BJ (cell line): ENCODE data around the gene RNF150. TPM values are rescaled to one million over a fixed set of nuclear protein-coding genes. Genes with fewer than 3 reads are reported as not detected.

Experiments
- CTCF ChIA-PET: fragments of 350-600 bp; formaldehyde crosslinking; extraction: SDS; loops from one replicate; lab custom pipeline; 2021; ENCODE audit warnings: antibody characterized with exemption, inconsistent platforms; lab: Yijun Ruan, JAX
- POLR2A ChIA-PET: fragments of 300-600 bp; sonication (Branson Sonifier 250); formaldehyde crosslinking; extraction: SDS; loops from one replicate; lab custom pipeline; 2021; ENCODE audit warnings: antibody characterized with exemption; lab: Charles Lee
- DNase-seq: peaks from one replicate; pipeline ENCODE4 v3.0.0-alpha.2; 2011; ENCODE audit warnings: low read depth
- H3K27me3 ChIP-seq: 2 replicates; pipeline ENCODE4 v1.6.0; 2011; ENCODE audit warnings: low read length; ENCODE audit not compliant: control insufficient read depth, insufficient read depth
- H3K36me3 ChIP-seq: 2 replicates; pipeline ENCODE4 v1.5.1; 2011; ENCODE audit warnings: low read length; ENCODE audit not compliant: control insufficient read depth, insufficient read depth
- H3K4me3 ChIP-seq: 2 replicates; pipeline ENCODE4 v1.5.1; 2011; ENCODE audit warnings: low read depth, mild to moderate bottlenecking, control low read depth, low read length
- CTCF ChIP-seq: IDR thresholded peaks from 2 replicates; pipeline ENCODE4 v1.5.1; 2011; ENCODE audit warnings: low read depth, mild to moderate bottlenecking, control low read depth, inconsistent platforms, low read length, moderate library complexity; ENCODE audit not compliant: insufficient read depth
- polyA plus RNA-seq: library from polyadenylated mRNA; depleted of rRNA; stranded (reverse); fragments of >200 nt; gene quantifications from 2 replicates; pipeline ENCODE4 v1.2.3, GENCODE V29; 2011

The RNF150 gene
- polyA plus RNA-seq, 1 experiment = 47.7 TPM

- no peaks in the 10 kb centered on the region for H3K36me3 ChIP-seq
- CTCF ChIA-PET = interaction anchor here (0.7 kb wide), 1 partner anchor 218 kb away, joined by 3 read pairs; no protein-coding TSS in a partner anchor
- POLR2A ChIA-PET = interaction anchor here (1.0 kb wide), 1 partner anchor 84 kb away, joined by 3 read pairs; no protein-coding TSS in a partner anchor
- TF ChIP-seq CTCF = no peak
- H3K27me3 ChIP-seq = no peaks in the 10 kb centered on the region
- H3K4me3 ChIP-seq = no peak overlapping the region
- DNase-seq = peak; percentile 85
These were observed 195.4 kb downstream of the RNF150 start for GRCh38 chr4:140937866-140938265.

- ChIA-PET CTCF (interaction anchor here (1.0 to 1.8 kb wide), 4 partner anchors 34 to 205 kb away, joined by 3 to 7 read pairs (median 3); partner anchors contain the start of gene RNF150), POLR2A (no interaction called here)
- Histone ChIP-seq H3K4me3 (no peak overlapping the region), H3K36me3 (no peaks in the 10 kb centered on the region), H3K27me3 (no peaks in the 10 kb centered on the region)
- no peak for DNase-seq
- TF ChIP-seq CTCF = no peak
These were observed 198.0 kb downstream of the RNF150 start for GRCh38 chr4:140935254-140935653.

- Histone ChIP-seq H3K36me3 (no peaks in the 10 kb centered on the region), H3K27me3 (no peaks in the 10 kb centered on the region), H3K4me3 (no peak overlapping the region)
- no peak for TF ChIP-seq CTCF
- ChIA-PET CTCF (interaction anchor here (1.2 kb wide), 1 partner anchor 14 kb away, joined by 4 read pairs; no protein-coding TSS in a partner anchor), POLR2A (no interaction called here)
- DNase-seq = no peak
These were observed 200.7 kb downstream of the RNF150 start for GRCh38 chr4:140932501-140933045.

GRCh38 chr4:140931911-140932310 lies 201.4 kb downstream of the RNF150 start:
- Histone ChIP-seq H3K36me3 (no peaks in the 10 kb centered on the region), H3K4me3 (no peak overlapping the region), H3K27me3 (no peaks in the 10 kb centered on the region)
- DNase-seq = no peak
- no peak for TF ChIP-seq CTCF
- POLR2A ChIA-PET = interaction anchor here (0.6 kb wide), 1 partner anchor 47 kb away, joined by 3 read pairs; no protein-coding TSS in a partner anchor
- CTCF ChIA-PET = interaction anchor here (1.2 kb wide), 1 partner anchor 14 kb away, joined by 4 read pairs; no protein-coding TSS in a partner anchor

- CTCF ChIA-PET = interaction anchor here (1.1 kb wide), 1 partner anchor 42 kb away, joined by 3 read pairs; no protein-coding TSS in a partner anchor
- POLR2A ChIA-PET = no interaction called here
- no peak for DNase-seq
These were observed 202.7 kb downstream of the RNF150 start for GRCh38 chr4:140930557-140930956.

More at GRCh38 chr4:140930557-140930956, 202.7 kb downstream of the RNF150 start:
- TF ChIP-seq CTCF = no peak
- H3K36me3 ChIP-seq = no peaks in the 10 kb centered on the region
- H3K27me3 ChIP-seq = no peaks in the 10 kb centered on the region
- H3K4me3 ChIP-seq = no peak overlapping the region
